ENCODE measurements around the gene GABBR2. TPM values are rescaled to one million over a fixed set of nuclear protein-coding genes. Genes with fewer than 3 reads are reported as not detected.

The GABBR2 gene
- total RNA-seq, 2 experiments from 2014 or later: not detected

DNA sequence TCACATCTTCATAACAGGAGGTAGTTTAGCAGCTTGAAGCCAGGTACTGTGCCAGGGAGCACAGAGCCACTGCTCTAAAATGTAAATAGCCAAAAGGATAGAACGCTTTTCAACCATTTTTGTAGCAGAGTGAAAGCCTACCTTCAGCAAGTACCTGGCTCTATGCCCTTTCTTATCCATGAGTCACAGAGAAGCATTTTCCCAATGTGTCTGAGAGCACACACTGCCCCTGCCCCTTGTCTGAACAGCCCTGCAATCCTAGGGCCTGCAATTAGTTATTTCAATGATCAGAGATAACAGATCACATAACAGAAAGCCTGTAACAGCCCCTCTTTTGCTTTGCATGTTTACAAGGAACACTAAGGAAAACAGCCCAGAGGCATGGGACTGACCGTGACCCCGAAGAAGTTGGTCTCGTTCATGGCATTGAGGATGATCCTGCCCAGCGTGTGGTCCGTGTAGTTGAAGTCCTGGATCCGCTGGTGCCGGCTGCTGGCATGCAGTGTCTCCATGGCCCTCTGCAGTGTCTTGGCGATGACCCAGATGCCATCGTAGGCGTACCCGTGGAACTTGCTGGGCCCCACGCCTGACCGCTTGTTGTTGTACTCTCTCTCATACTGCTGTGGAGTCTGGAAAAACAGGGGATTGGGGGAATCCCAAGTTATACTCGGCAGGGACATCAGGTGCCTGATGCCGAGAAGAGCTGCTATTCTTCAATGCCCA lies 255.0 kb downstream of the GABBR2 start:
- Histone ChIP-seq H3K4me1 (ENCODE audit: insufficient read depth, low read length) (no peaks in the 10 kb centered on the region), H3K4me3 (ENCODE audit: low read length) (no peak overlapping the region), H3K9me3 (ENCODE audit: control insufficient read depth in 1 of 2, insufficient read depth in 1 of 2, low read length in 2 of 2) (no peaks in the 10 kb centered on the region), H3K27ac (ENCODE audit: low read depth in 1 of 2, low read length in 2 of 2) (no peak overlapping the region), H3K27me3 (ENCODE audit: control insufficient read depth in 1 of 2, insufficient read depth in 2 of 2, low read length in 2 of 2) (peaks cover 0 to 5% of the 10 kb centered on the region in 2 experiments), H3K36me3 (ENCODE audit: insufficient read depth, low read length) (no peaks in the 10 kb centered on the region)
- Mint-ChIP-seq H3K27ac (no peak overlapping the region), H3K9me3 (no peaks in the 10 kb centered on the region), H3K4me1 (ENCODE audit: low read depth) (no peaks in the 10 kb centered on the region), H3K4me3 (no peak overlapping the region), H3K27me3 (peaks cover 39% of the 10 kb centered on the region), H3K36me3 (ENCODE audit: low read depth) (no peaks in the 10 kb centered on the region)
- DNase-seq: no peak
- intact Hi-C loops (cut with DNase I, micrococcal nuclease): no loop called here
- POLR2A ChIA-PET: no interaction called here
- TF ChIP-seq, protein P1, sequence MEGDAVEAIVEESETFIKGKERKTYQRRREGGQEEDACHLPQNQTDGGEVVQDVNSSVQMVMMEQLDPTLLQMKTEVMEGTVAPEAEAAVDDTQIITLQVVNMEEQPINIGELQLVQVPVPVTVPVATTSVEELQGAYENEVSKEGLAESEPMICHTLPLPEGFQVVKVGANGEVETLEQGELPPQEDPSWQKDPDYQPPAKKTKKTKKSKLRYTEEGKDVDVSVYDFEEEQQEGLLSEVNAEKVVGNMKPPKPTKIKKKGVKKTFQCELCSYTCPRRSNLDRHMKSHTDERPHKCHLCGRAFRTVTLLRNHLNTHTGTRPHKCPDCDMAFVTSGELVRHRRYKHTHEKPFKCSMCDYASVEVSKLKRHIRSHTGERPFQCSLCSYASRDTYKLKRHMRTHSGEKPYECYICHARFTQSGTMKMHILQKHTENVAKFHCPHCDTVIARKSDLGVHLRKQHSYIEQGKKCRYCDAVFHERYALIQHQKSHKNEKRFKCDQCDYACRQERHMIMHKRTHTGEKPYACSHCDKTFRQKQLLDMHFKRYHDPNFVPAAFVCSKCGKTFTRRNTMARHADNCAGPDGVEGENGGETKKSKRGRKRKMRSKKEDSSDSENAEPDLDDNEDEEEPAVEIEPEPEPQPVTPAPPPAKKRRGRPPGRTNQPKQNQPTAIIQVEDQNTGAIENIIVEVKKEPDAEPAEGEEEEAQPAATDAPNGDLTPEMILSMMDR (IDR thresholded peaks at IDR 0.05): no peak
- CTCF ChIA-PET: no interaction called here
- no peak for ATAC-seq (ENCODE audit: poor library complexity)

DNA sequence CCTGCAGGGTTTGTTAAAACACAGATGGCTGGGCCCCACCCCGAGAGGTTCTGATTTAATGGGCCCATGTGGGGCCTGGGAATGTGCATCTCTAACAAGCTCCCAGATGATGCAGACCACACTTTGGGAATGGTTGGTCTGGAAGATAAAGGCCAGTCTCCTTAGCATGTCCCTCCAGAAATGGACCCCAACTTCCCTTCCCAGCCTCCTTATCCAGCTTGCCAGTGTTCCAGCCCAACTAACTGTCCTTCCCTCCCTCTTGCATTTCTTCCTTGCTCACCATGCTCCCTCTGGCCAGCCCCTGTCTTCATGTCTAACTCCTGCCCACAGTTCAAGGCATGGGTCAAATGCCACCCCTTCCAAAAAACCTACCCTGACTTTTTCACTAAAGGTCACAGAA lies 257.2 kb downstream of the GABBR2 start:
- H3K4me1 ChIP-seq (ENCODE audit: insufficient read depth, low read length): no peaks in the 10 kb centered on the region
- peaks cover 0 to 3% of the 10 kb centered on the region in 2 experiments for H3K27me3 ChIP-seq (ENCODE audit: control insufficient read depth in 1 of 2, insufficient read depth in 2 of 2, low read length in 2 of 2)
- Mint-ChIP-seq H3K27me3 (peaks cover 30% of the 10 kb centered on the region), H3K9me3 (no peaks in the 10 kb centered on the region), H3K27ac (no peak overlapping the region), H3K36me3 (ENCODE audit: low read depth) (no peaks in the 10 kb centered on the region), H3K4me3 (no peak overlapping the region), H3K4me1 (ENCODE audit: low read depth) (no peaks in the 10 kb centered on the region)
- no peak for DNase-seq
- H3K36me3 ChIP-seq (ENCODE audit: insufficient read depth, low read length): no peaks in the 10 kb centered on the region
- intact Hi-C loops (cut with DNase I, micrococcal nuclease): no loop called here
- no peak for ATAC-seq (ENCODE audit: poor library complexity)
- H3K9me3 ChIP-seq (ENCODE audit: control insufficient read depth in 1 of 2, insufficient read depth in 1 of 2, low read length in 2 of 2): no peaks in the 10 kb centered on the region
- H3K27ac ChIP-seq (ENCODE audit: low read depth in 1 of 2, low read length in 2 of 2): no peak overlapping the region
- TF ChIP-seq, protein P1 (IDR thresholded peaks at IDR 0.05): no peak
- POLR2A ChIA-PET: no interaction called here
- CTCF ChIA-PET: no interaction called here
- H3K4me3 ChIP-seq (ENCODE audit: low read length): no peak overlapping the region

DNA sequence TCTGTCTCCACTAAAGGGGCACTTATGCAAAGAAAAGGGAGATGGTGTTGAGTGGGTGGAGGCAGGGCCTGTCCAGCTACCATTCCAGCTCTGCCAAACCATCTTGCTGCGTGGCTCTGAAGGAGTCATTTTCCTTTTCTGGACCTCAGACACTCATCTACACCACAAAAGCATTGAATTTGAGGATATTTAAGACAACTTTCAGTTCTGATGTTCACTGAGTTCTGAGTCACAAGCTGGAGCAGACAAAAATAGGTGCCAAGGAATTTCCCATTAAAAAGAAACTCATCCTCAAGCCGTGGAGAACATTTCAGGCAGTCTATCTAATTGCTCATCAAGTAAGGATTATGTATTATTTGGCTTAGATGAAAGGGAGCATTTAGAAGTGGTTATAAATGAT lies 258.2 kb downstream of the GABBR2 start:
- H3K36me3 ChIP-seq (ENCODE audit: insufficient read depth, low read length): no peaks in the 10 kb centered on the region
- no peak for ATAC-seq (ENCODE audit: poor library complexity)
- TF ChIP-seq, protein P1 (IDR thresholded peaks at IDR 0.05): no peak
- no peak for DNase-seq
- intact Hi-C loops (cut with DNase I, micrococcal nuclease): no loop called here
- H3K4me1 Mint-ChIP-seq (ENCODE audit: low read depth): no peaks in the 10 kb centered on the region
- no peak overlapping the region for H3K27ac ChIP-seq (ENCODE audit: low read depth in 1 of 2, low read length in 2 of 2)
- POLR2A ChIA-PET: no interaction called here
- no peaks in the 10 kb centered on the region for H3K4me1 ChIP-seq (ENCODE audit: insufficient read depth, low read length)
- H3K4me3 ChIP-seq (ENCODE audit: low read length): no peak overlapping the region
- H3K9me3 ChIP-seq (ENCODE audit: control insufficient read depth in 1 of 2, insufficient read depth in 1 of 2, low read length in 2 of 2): no peaks in the 10 kb centered on the region
- no peaks in the 10 kb centered on the region for H3K9me3 Mint-ChIP-seq
- H3K27me3 ChIP-seq (ENCODE audit: control insufficient read depth in 1 of 2, insufficient read depth in 2 of 2, low read length in 2 of 2): peaks cover 0 to 3% of the 10 kb centered on the region in 2 experiments
- CTCF ChIA-PET: no interaction called here
- H3K36me3 Mint-ChIP-seq (ENCODE audit: low read depth): no peaks in the 10 kb centered on the region
- H3K27ac Mint-ChIP-seq: no peak overlapping the region
- H3K4me3 Mint-ChIP-seq: no peak overlapping the region
- H3K27me3 Mint-ChIP-seq: peaks cover 31% of the 10 kb centered on the region

Measured in CD4-positive, alpha-beta T cell (primary cell).